Measurements from ENCODE around the gene CCDC18.
"Not testable (repeated sequence)": the region's sequence is repeated elsewhere in the genome, so short reads cannot be mapped to it uniquely, and the experiment has no call there.

CCDC18 gene

GRCh38 chr1:93275634-93276295 lies 95.2 kb downstream of the CCDC18 start:
- no peak overlapping the region for H3K27ac ChIP-seq
- TF ChIP-seq CTCF (conservative IDR thresholded peaks at IDR 0.05), result no peak

GRCh38 chr1:93277530-93277929 lies 97.0 kb downstream of the CCDC18 start:
- H3K27ac ChIP-seq, result not testable (repeated sequence)

GRCh38 chr1:93283496-93283895 lies 103.0 kb downstream of the CCDC18 start:
- no peak for TF ChIP-seq CTCF (conservative IDR thresholded peaks at IDR 0.05)
- no peak overlapping the region for H3K27ac ChIP-seq

GRCh38 chr1:93288558-93288957 lies 108.0 kb downstream of the CCDC18 start:
- no peak for TF ChIP-seq CTCF (conservative IDR thresholded peaks at IDR 0.05)
- H3K27ac ChIP-seq, result no peak overlapping the region

- no peak for TF ChIP-seq CTCF (conservative IDR thresholded peaks at IDR 0.05)
- no peak overlapping the region for H3K27ac ChIP-seq
These were observed 116.1 kb downstream of the CCDC18 start for GRCh38 chr1:93296555-93297154.

GRCh38 chr1:93301131-93301530 lies 120.6 kb downstream of the CCDC18 start:
- H3K27ac ChIP-seq, result no peak overlapping the region
- no peak for TF ChIP-seq CTCF (conservative IDR thresholded peaks at IDR 0.05)

- TF ChIP-seq CTCF (conservative IDR thresholded peaks at IDR 0.05), result no peak
- H3K27ac ChIP-seq, result no peak overlapping the region
These were observed 121.6 kb downstream of the CCDC18 start for GRCh38 chr1:93302078-93302477.

- TF ChIP-seq CTCF (conservative IDR thresholded peaks at IDR 0.05), result peak; percentile 90
- no peak overlapping the region for H3K27ac ChIP-seq
These were observed 124.2 kb downstream of the CCDC18 start for GRCh38 chr1:93304716-93305138.

Data from VCaP (cell line).